HG03175 (cell line): ENCODE data around the gene CAVIN2.

Experiments
- ATAC-seq: cut with Tn5 transposase; IDR thresholded peaks from one replicate; pipeline ENCODE4 v1.9.1; 2021; ENCODE audit warnings: mild to moderate bottlenecking, moderate library complexity; ENCODE audit not compliant: unreplicated experiment

CAVIN2 gene

DNA sequence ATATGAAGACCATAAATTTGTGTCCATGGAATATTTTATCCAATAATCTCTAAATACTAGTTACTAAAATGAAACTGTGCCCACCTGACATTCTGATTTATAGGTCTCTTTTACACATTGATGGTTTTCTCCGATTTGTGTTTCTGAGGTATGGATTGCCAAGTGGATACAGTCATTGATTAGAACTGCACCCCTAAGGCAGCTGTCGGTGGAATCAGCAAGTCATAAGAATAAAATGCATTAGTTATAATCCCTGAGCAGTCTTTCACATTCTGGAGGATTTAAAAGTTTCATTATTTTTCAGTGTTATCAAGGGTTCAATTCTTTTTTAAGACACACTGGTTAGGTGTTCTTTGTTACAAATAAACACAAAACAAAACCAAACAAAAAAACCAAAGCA, 6.0 kb downstream of the CAVIN2 start:
- ATAC-seq, result no peak

DNA sequence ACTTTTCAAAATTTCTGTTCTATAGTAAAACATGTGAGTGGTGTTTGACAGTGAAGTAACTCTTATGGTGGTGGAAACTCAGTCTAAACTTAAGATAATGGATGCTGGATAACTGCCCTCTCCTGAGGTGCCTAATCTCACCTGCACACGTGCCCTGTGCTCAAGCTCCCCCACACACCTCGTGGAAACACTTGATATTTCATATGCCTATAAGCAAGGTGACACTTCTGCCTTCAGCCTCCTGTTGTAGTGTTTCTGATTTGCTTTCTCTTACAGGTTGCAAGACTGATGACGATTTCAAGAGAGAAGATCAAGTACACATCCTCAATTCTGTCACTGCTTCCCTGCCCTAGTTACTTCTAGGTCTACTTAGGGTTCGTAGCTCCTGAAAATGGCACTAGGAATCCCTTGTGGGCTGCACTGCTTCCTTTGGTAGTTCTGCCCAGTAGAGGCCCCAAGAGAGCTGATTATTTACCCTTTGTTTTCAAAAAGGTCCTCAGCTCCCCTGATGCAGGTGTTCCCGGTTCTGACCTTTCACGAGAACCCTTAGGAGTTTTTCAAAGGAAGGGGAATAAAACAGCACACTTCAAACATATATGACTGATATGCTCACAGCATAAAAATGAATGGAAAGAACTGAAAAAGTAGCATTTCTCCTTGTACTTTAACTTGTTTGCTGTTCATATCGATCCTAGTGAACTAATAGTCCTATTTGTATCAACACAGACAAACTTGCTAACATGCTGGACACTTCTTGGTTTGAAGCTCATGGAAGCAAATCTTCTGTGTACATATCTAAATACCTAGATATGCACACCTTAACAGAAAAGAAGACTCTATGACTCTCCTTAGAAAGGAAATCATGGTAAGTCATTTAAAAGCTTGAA, 6.7 kb downstream of the CAVIN2 start:
- no peak for ATAC-seq

DNA sequence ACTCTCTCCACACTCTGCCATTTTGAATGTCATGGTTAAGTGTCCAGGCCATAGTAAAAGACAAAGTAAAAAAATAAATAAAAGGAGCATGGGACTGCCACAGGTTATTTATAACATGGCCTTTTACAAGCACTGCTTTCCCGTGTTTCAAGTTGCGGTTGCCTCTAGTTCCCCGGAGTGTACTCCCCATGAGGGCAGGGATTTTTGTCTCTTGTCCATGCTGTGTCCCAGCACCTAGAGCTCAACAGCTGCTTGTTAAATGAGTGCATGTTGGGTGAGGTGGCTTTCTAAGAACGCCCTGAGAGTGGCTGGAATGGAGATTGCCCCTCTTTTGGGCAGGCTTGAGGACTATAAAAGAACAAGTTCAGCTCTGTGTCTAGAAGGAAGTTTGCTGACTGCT, 8.4 kb downstream of the CAVIN2 start:
- no peak for ATAC-seq

DNA sequence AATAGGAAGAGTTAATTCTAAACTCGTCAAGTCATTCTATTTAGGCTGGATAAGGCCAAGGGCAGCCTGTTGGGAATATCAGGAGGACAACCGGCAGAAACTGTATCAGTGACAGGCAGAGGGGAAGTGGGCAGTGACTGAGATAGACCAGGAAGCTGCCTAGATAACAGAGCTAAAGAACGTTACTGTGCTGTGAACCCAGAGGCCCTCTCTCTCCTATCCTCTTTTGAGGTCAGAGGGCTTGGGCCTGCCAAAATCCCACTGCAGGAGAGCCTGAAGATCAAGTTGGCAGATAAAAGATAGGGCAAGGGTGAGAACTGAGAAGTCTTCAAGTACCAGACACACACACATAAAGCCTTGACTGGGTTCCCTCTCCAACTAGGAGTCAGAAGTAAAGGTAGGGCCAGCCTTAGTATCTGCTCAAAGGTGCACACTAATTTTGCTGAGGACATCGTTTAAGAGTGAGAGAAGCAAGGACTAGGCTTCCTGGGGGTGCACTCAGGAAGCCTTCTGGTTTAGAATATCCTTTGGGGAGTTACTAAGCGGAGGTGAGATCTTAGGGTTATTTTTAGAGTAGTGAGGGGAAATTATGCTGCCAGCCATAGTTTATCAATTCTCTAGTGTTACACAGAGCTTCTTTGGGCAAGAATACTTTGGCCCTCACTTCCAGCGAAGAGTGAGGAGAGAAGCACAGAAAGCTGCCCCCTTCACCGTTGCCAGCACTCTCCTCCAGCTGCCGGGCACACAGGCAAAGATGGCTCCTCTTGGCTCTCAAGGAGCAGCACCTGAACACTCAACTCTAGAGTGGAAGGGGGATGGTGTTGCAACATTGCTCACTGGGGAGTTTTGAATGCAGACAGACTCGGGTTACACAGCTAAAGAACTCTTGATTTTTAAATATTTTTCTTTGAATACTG, 9.8 kb downstream of the CAVIN2 start:
- ATAC-seq, result no peak

DNA sequence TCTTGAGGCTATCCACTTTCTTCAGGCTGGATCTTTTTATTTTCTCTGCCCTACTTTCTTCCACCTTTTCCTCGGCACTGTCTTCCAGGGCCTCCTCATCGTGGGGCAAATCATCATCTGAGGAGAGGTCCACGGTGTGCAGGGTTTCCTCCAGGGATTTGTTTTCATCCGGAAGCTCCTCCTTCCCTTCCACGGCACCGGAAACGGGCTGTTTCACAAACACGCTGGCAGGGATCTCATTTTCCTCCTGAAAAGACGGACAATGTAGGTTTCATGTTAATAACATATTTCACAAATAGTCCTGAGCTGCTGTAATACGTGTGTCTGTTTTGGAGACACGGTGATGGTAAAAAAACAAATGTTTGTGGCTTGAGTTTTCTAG, 10.4 kb downstream of the CAVIN2 start:
- no peak for ATAC-seq

DNA sequence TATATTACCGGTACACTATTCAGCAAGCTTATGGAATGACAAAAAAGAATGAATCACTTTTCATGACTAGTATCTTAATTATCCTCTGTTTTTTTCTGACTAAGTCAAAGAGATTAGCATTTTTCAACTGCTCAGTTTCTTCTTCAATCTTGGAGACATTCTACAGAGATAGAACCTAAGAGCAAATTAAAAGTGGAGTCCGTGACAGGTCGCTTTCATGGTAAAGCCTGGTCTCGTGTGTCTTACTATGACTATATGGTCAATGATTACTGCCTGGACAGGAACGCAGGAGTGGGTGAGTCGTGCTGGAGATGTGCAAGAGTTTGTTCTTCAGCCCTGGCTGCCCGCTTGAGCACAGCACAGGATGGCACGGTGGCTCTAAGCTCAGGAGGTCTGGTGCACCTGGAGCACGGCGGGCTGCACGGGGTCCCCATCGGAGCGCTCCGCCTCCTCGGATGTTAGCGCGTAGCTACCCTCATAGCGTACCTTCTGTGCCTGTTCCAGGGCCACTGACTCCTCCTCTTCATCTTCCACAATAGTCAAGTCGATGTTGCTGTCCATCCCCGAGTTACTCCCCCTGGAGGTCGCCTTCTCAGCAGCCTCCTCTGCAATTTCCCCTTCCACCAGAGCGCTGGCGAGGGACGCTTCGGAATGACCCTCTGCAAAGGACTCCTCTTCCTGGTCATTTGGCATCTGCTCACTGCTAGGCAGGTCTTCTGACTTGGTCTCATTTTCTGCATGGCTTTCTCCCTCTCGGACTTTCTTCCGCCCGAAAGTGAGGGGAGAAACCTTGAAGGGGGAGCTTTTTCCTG, 11.1 kb downstream of the CAVIN2 start:
- ATAC-seq, result no peak

DNA sequence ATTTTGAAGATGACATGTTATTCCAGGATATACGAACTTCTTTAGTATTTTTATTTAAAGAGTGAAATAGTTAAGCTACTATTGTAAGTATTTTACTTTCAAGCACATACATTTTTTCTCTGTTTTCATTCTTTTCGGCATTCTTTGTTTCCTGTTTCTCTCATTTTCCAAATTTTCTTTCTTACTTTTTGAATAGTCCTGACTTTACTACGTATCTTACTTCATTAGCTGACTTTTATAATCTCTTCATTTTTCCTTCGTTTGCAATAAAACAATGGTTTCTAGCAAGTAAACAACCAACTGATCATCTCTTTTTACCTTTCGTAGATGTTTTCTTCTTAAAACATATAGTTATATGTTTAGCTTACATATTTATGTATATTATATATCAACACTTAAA, 11.8 kb downstream of the CAVIN2 start:
- no peak for ATAC-seq

DNA sequence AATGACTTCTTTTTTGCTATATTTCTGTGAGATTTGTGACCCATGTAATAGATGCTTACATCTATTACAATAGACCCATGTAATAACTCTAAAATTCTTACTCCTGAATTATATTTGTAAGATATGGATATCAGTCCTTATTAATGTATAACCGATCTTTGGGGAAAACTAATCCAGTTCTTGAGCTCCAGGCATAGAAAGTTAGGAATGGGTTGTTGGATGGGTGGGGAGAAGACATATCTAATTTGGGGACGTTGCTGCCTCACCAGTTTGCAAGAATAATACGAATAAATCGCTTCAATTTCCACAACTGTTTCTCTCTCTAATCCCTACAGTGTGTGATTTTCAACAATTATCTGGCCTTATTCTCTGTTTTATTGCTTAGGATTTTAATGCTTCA, 13.5 kb downstream of the CAVIN2 start:
- no peak for ATAC-seq

DNA sequence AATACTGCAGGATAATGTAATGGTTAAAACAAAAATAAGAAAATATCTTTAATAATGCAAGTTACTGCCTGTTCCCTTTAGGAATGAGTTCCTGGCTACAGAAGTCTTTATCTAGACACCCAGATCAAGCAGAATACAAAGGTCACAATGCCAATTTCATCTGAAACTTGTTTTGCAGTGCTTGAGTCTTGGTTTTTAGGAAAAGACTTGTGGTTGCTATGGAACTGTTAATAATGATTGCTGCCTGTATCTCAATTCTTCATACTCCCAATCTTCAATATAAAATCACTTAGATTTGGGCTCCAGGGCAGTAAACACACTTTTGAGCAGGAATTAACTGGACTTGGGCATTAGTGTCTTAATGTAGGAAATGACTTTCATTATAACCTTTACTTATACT, 14.2 kb downstream of the CAVIN2 start:
- no peak for ATAC-seq

DNA sequence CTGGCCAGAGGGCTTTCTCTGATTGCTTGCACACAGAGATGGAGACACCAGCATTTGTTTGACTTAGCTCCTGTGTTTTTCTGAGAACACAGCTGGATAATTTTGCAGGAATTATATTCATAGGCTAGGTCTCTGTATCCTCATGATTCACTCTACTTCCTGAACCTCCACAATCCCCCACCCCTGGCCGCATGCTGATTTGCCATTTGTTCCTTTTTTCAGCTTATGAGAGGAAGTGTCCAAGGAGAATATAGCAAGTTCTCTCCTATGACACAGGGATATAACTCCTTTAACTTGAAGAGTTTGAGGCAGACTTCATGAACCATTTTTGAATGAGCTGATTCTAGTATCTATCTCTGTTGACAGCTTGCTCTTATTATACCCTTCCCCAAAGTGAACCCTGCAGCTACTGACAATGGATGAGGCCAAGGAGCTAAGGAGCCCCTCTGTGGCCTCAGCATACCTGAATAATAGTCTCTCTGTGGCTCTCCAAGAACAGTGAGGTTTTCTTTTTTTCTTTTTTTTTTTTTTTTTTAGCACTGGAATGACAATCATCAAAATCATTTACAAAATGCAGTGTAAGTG, 15.4 kb downstream of the CAVIN2 start:
- no peak for ATAC-seq

DNA sequence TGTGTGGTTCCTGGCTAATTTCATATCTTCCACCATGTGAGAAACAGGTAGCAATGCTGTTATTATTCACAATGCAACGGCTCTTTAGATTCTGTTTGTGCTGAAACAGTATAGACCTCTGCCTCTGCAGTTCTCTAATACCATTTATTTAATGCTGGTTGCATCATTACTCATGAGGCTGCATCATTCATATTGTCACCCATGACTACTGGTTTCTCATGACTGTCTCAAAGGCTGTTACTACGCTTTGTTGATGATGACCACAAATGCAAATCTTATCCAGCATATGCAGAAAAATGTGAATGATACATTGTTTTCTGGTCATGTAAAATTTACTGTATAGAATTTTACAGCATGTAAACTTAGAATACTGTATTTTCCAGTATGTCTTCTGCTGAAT, 22.5 kb downstream of the CAVIN2 start:
- ATAC-seq, result no peak

DNA sequence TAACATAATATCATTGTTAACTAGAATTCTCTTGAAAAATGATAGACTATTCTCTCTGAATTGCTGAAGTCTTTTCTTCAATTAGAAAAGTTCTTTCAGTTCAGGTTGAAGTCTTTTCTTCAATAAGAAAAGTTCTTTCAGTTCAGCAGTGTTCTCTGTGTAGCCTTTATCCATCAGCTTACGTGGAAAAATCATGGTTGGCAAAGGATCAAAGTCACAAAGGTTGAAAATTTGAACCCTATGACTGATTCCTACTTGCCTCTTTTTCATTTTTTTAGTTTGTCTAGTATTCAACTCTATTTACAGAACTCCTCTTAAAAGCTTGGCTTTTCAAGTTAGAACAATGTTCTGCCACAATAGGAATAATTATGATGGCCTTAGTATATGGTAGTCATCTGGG, 25.8 kb downstream of the CAVIN2 start:
- ATAC-seq, result no peak

DNA sequence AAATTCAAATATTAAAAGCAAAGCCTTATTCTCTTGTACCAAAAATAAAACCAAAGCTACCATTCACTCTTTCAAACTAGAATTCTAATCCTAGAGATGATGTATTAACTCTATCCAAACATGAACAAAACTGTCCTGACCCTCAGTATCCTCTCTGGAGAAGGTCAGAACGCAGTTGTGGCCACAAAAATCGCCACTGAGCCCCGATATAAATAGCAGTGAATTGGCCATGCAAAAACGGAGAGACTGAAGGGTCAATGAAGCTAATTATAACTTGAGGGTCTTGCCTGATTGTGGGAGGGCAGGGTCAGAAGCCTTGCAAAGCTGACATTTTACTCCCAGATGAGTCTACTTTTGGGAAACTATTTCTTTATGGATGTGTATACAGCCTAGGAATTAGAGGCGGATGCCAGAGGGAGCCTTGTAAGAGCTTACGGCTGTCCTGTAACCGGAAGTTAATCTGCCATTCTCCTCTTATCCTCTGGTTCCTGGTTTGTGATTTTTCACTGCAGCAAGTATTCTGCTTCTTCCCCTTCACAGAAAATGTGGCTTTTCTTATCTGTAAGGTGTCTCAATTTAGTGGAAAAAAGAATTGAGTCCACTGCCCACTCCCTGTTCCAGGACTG, 28.1 kb downstream of the CAVIN2 start:
- ATAC-seq, result no peak

DNA sequence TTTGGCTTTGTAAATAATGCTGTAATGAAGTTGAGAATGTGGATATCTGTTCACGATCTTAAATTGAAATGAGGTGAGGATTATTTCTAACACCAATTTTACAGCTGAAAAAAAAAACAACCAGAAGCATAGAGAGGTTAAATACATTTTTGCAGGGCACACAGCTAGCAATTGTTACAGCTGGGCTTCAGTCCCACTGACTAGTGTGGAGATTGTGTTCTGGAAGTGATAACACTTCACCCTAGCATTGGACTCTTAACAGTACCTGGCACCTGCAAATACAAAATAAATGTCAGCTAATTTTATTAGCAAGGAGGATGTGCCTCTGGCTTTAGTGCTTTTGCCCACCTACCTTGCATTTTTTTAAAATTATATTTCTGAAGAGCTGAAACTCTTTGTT, 28.8 kb downstream of the CAVIN2 start:
- no peak for ATAC-seq

DNA sequence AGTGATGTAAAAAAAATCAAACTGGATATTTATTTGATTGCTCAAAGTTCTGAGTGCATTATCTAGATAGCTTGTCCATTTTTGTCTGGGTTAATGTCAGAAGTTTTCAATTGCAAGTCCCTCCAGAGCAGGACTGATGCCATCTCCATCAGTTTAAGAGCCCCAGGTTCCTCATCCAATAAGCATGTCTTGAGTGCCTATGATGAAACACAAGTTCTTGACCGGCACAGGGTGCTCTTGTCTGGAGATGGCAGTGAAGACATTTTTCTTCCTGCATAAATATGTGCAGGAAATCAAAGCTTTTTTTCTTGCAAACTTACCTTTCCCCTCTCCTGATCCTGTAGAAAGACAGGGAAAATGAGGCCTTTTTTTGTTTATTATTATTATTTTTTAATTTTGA, 31.9 kb downstream of the CAVIN2 start:
- no peak for ATAC-seq

DNA sequence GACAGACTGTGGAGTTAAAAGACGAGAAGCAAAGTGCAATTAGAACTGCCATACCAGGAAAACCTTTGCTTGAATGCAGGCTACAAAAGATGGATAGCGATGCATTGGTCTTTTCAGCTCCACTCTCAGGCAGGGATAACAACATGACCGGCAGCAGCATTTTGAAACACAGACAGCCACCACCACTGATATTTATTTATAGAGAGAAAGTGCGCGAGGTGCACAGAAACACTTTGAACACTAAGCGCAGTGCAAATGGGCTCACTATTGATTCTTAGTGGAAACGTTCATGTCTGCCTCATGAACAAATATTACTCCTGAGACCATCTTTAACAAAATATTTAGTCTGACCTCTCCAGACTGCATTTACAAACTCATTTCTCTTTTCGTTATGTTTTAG, 32.9 kb downstream of the CAVIN2 start:
- ATAC-seq, result no peak

DNA sequence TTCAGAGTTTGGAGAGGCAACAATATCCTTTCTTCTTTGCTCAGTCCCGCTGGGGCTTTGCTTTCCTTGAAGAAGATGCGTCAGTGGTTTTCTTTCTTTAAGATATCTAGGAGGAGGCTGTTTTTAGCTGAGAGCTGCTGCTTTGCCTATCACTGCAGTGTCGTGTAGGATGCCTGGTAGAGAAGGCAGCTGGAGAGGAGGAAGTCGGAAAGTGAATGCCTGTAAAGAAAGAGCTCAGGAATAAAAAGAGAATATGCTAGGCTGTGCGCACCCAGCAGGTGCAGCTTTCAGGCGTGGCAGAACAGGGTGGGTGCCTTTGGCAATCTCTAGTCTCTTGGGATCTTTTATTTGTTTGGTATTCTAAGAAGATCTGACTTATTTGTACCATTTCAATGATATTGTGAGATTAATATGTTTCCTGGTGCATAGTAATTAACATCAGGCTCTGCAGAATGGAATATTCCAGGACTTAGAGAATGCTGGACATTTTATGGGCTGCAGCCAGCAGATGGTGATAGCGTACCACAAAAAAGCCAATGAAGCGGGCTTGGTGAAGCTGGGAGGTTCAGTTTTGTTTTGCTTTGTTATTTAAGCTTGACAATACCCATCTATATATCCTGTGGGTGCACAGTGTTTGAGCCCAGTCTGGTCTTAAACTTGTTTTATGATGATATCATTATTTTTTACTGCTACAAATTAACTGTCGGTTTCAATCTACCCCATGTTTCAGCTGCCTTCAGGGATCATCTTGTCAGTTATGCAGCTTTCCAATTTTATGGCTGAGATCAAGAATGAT, 34.9 kb downstream of the CAVIN2 start:
- ATAC-seq, result peak; percentile 81

DNA sequence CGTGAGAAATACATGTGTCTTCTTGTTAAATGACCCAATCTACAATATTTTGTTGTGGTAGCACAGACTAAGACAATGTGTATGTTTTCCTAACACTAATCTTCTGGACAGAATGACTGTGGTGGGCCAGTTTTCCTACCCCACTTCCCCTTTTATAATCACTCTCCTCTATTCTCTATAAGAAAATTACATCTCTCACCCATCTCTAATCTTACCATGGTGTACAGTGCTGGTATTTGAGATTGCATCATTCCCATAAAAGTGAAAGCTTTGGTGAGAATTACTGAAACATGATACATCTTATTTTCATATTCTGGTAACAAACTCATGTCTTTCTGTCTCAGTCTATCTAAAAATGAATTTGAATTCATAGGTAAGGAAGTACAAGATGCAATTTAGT, 40.5 kb downstream of the CAVIN2 start:
- no peak for ATAC-seq

DNA sequence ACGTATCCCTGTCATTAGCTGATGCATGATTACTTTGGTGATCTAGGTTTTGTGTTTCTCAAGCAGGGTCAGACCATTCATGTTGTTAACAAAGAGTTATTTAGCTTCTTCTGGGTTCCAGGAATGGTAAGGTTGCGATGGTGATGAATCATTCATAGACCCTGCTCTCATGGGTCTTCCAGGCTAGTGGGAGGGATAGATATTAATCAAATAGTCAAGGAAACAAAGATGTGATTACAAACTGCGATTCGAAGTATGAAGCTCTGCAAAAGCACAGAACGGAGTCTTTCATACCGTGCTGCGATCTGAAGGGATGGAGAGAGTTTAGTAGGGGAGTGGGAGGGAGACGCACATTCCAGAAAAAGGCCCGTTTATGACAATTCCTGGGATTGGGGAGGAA, 42.1 kb downstream of the CAVIN2 start:
- no peak for ATAC-seq

DNA sequence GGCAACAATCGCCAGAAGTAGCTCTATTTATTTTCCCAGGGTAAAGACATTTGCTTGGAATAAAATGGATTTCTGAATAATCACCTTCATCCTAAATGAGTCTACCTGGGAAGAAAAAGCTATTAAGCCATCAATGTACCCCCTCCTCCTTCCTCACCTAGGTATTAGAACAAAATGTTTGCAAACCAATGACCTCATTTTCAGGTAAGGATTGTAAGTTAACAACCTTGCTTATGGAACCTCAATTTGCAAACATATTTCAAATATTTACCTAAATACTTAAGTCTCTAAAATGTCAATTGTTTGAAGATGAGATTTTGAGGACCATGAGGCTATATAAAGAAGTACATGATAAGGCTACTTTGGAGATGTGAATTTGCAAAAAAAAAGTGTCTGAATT, 43.9 kb downstream of the CAVIN2 start:
- no peak for ATAC-seq
